K562 (cell line): ENCODE data around the gene GIT2. TPM values are rescaled to one million over a fixed set of nuclear protein-coding genes. Genes with fewer than 3 reads are reported as not detected.

Experiments used
- ATAC-seq: fragments of 200-7000 bp; cut with Tn5 transposase; 3 replicates; pipeline ENCODE4 v1.9.1; 2020; ENCODE audit warnings: moderate library complexity
- BruUV-seq: library from RNA; stranded (reverse); fragments of 400-500 nt; replicated peaks from 2 replicates; lab custom pipeline; 2021; lab: Mats Ljungman, UMichigan
- CTCF ChIA-PET: fragments of 300-600 bp; formaldehyde crosslinking; extraction: SDS; loops from one replicate; lab custom pipeline; 2021; ENCODE audit warnings: low intra/inter-chr PET ratio; lab: Yijun Ruan, JAX
- POLR2A ChIA-PET: fragments of 300-600, 350-650 bp; sonication (Branson Sonifier 250); formaldehyde crosslinking; extraction: SDS; loops from one replicate; lab custom pipeline; 2021; ENCODE audit warnings: antibody characterized with exemption, inconsistent platforms; lab: Yijun Ruan, JAX
- DNase-seq, 4 experiments: peaks; one replicate each; pipeline versions ENCODE4 v3.0.0 to v3.0.0-alpha.2; 2011 to 2018; ENCODE audit warnings: low spot score in 3 of 4, mixed read lengths in 3 of 4; ENCODE audit errors: extremely low read depth in 1 of 4
- FAIRE-seq: peaks from 2 replicates; lab custom pipeline; 2011; peaks lifted over from hg19 to GRCh38; lab: Jason Lieb, UNC
- H2AFZ ChIP-seq: 2 replicates; pipeline ENCODE4 v1.6.0; 2011; ENCODE audit warnings: low read depth, low read length, control low read depth, inconsistent platforms
- H3K27ac ChIP-seq: fragments of 200-600 bp; 3 replicates; pipeline ENCODE4 v1.8.0; 2011; ENCODE audit warnings: low read depth, mild to moderate bottlenecking, control low read depth, inconsistent platforms, low read length, moderate library complexity, mixed read lengths; ENCODE audit errors: extremely low read depth
- H3K27me3 ChIP-seq, 2 experiments: fragments of 300-600 bp in 1 of 2; 2 replicates in 1 of 2; 3 replicates in 1 of 2; pipeline versions ENCODE4 v1.6.0 to v1.8.0; 2011; ENCODE audit warnings: inconsistent platforms in 2 of 2, low read length in 2 of 2, mild to moderate bottlenecking in 1 of 2, mixed read lengths in 1 of 2, moderate library complexity in 1 of 2; ENCODE audit not compliant: control insufficient read depth in 2 of 2, insufficient read depth in 2 of 2
- H3K36me3 ChIP-seq: fragments of 300-600 bp; 3 replicates; pipeline ENCODE4 v1.8.0; 2011; ENCODE audit warnings: mild to moderate bottlenecking, low read length, inconsistent platforms; ENCODE audit not compliant: control insufficient read depth, insufficient read depth
- H3K4me1 ChIP-seq, 2 experiments: fragments of 200-600 bp in 1 of 2; replicated peaks in 1 of 2; 2 replicates in 1 of 2; 3 replicates in 1 of 2; pipeline versions ENCODE4 v1.5.1 to v1.8.0; 2011; ENCODE audit warnings: inconsistent platforms in 2 of 2, low read length in 2 of 2, mild to moderate bottlenecking in 1 of 2, mixed read lengths in 1 of 2, moderate library complexity in 1 of 2; ENCODE audit not compliant: control insufficient read depth in 2 of 2, insufficient read depth in 2 of 2
- H3K4me2 ChIP-seq: 2 replicates; pipeline ENCODE4 v1.6.1; 2011; ENCODE audit warnings: low read length, control low read depth, inconsistent platforms, mixed read lengths; ENCODE audit not compliant: insufficient read depth
- H3K4me3 ChIP-seq: fragments of 200-600 bp; sonication (generic), shearing (Covaris generic); 2 replicates; pipeline ENCODE4 v1.5.1; 2016; ENCODE audit warnings: control low read depth, inconsistent platforms
- H3K79me2 ChIP-seq: fragments of 200-600 bp; 3 replicates; pipeline ENCODE4 v1.8.0; 2011; ENCODE audit warnings: low read length, inconsistent platforms; ENCODE audit not compliant: control insufficient read depth, insufficient read depth
- H3K9ac ChIP-seq, 2 experiments: 2 replicates each; pipeline versions ENCODE4 v1.6.0 to v1.6.1; 2011; ENCODE audit warnings: low read depth in 2 of 2, low read length in 2 of 2, control low read depth in 1 of 2, inconsistent platforms in 1 of 2, mild to moderate bottlenecking in 1 of 2, mixed read lengths in 1 of 2; ENCODE audit not compliant: insufficient read depth in 1 of 2
- H3K9me1 ChIP-seq: one replicate; pipeline ENCODE4 v1.6.0; 2011; ENCODE audit warnings: inconsistent platforms, mild to moderate bottlenecking, low read length, moderate library complexity; ENCODE audit not compliant: control insufficient read depth, insufficient read depth
- H3K9me3 ChIP-seq: replicated peaks from 2 replicates; pipeline ENCODE4 v1.5.1; 2011; ENCODE audit warnings: low read depth, low read length, inconsistent platforms; ENCODE audit not compliant: control insufficient read depth, insufficient read depth
- H4K20me1 ChIP-seq: replicated peaks from 2 replicates; pipeline ENCODE4 v1.6.1; 2011; ENCODE audit warnings: low read length, inconsistent platforms, mixed read lengths; ENCODE audit not compliant: control insufficient read depth, insufficient read depth
- L3MBTL2 ChIP-seq: fragments of 450-650 bp; IDR thresholded peaks from 2 replicates; pipeline ENCODE4 v1.6.1; 2016; ENCODE audit warnings: mild to moderate bottlenecking, moderate library complexity
- ZNF3 ChIP-seq: fragments of 250-450 bp; sonication (Bioruptor Pico); IDR thresholded peaks from 2 replicates; pipeline ENCODE4 v1.5.0; 2021; ENCODE audit warnings: mild to moderate bottlenecking, moderate library complexity
- ZNF785 ChIP-seq: fragments of 250-450 bp; sonication (Bioruptor Pico); IDR thresholded peaks from 2 replicates; pipeline ENCODE4 v1.4.0; 2020; ENCODE audit warnings: mild to moderate bottlenecking
- whole genome bisulfite sequencing: fragments of 100-300 bp; shearing (Covaris generic); methylation state at CpG from one replicate; pipeline ENCODE4 v1.1.6; 2016; ENCODE audit warnings: low coverage, mixed read lengths; ENCODE audit not compliant: insufficient coverage; ENCODE audit errors: missing lambda C conversion rate; 5-methylcytosine and 5-hydroxymethylcytosine counted together
- in situ Hi-C: fragments of 300-500 bp; cut with MboI; formaldehyde crosslinking; loops from 4 replicates; pipeline ENCODE4 v1.15.0; 2018; ENCODE audit warnings: inconsistent platforms, mixed read lengths
- intact Hi-C: fragments of 100-400 bp; cut with micrococcal nuclease; formaldehyde crosslinking; loops from 2 replicates; pipeline ENCODE4 v1.14.2; 2022
- polyA plus RNA-seq, 8 experiments: library from polyadenylated mRNA; depleted of rRNA in 4 of 8; stranded (reverse) in 5 of 8; unstranded in 3 of 8; fragments of >200 nt; fragmentation: Nextera tagmentation in 2 of 8; fragmentation: Illumina TruSeq in 1 of 8; extraction: Ambion mirVana in 2 of 8; extraction: Trizol in 1 of 8; gene quantifications; 2 replicates each; pipeline versions ENCODE4 v1.2.1 to v1.2.3, GENCODE V29; 2011 to 2014; ENCODE audit warnings: inconsistent platforms in 1 of 8, missing spikeins in 1 of 8
- total RNA-seq, 7 experiments: library from RNA; depleted of rRNA in 6 of 7; stranded (reverse); fragments of >200 nt in 6 of 7; fragmentation: Illumina TruSeq in 2 of 7; extraction: Trizol in 2 of 7; gene quantifications; 2 replicates each; pipeline versions ENCODE4 v1.2.1 to v1.2.3, GENCODE V29; 2011 to 2021; ENCODE audit warnings: low replicate concordance in 1 of 7
- TF ChIP-seq, protein P1 (sequence below): fragments of 450-650 bp; formaldehyde crosslinking; IDR thresholded peaks from 2 replicates; pipeline ENCODE4 v1.4.0; 2020; ENCODE audit warnings: mild to moderate bottlenecking, moderate library complexity
- TF ChIP-seq, protein P2 (sequence below), 2 experiments: fragments of 450-650 bp in 1 of 2; sonication (generic) in 1 of 2; formaldehyde crosslinking in 1 of 2; IDR thresholded peaks; 2 replicates each; pipeline versions ENCODE4 v1.7.1 to v1.9.0; 2016 to 2022; ENCODE audit warnings: inconsistent platforms in 1 of 2, mild to moderate bottlenecking in 1 of 2, missing genetic modification reagents in 1 of 2

Gene GIT2
- total and polyA plus RNA-seq, 9 of the 15 experiments (the other 6 are each of a cell fraction or from before 2014, with no cell fraction given), result 4.0 to 30.4 (median 23.5) TPM

DNA sequence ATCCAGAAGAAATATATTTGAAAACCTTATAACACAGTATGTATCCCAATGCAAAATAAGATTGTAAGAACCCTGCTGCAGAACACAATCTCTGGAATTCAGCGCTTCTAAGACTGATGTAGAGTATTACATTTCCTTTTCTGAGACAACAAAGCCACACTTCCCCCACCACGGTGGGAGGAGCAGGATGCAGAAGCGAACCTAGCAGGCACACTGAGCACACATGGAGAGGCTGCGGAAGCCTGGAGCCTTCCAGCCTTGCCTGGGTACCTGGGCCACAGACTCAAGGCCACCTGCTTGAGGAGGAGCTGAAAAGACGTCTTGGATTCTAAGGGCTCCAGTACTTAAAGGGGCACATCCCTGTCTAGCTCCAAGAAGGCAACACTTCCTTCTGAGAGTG, 49.7 kb downstream of the GIT2 start:
- in situ Hi-C loops, result no loop called here
- 69% methylated on average over 5 of the region's 5 CpGs for whole genome bisulfite sequencing
- ChIA-PET CTCF (no interaction called here), POLR2A (no interaction called here)
- no peak overlapping the region for H3K9ac ChIP-seq
- no peaks in the 10 kb centered on the region for H3K27me3 ChIP-seq
- TF ChIP-seq ZNF785 (CRISPR knock-in tag), result no peak
- TF ChIP-seq, protein P1, sequence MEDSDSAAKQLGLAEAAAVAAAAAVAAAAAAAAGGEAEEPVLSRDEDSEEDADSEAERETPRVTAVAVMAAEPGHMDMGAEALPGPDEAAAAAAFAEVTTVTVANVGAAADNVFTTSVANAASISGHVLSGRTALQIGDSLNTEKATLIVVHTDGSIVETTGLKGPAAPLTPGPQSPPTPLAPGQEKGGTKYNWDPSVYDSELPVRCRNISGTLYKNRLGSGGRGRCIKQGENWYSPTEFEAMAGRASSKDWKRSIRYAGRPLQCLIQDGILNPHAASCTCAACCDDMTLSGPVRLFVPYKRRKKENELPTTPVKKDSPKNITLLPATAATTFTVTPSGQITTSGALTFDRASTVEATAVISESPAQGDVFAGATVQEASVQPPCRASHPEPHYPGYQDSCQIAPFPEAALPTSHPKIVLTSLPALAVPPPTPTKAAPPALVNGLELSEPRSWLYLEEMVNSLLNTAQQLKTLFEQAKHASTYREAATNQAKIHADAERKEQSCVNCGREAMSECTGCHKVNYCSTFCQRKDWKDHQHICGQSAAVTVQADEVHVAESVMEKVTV (CRISPR knock-in tag), result no peak
- no peak for TF ChIP-seq L3MBTL2
- no peak for TF ChIP-seq ZNF3 (CRISPR knock-in tag)
- TF ChIP-seq, protein P2, sequence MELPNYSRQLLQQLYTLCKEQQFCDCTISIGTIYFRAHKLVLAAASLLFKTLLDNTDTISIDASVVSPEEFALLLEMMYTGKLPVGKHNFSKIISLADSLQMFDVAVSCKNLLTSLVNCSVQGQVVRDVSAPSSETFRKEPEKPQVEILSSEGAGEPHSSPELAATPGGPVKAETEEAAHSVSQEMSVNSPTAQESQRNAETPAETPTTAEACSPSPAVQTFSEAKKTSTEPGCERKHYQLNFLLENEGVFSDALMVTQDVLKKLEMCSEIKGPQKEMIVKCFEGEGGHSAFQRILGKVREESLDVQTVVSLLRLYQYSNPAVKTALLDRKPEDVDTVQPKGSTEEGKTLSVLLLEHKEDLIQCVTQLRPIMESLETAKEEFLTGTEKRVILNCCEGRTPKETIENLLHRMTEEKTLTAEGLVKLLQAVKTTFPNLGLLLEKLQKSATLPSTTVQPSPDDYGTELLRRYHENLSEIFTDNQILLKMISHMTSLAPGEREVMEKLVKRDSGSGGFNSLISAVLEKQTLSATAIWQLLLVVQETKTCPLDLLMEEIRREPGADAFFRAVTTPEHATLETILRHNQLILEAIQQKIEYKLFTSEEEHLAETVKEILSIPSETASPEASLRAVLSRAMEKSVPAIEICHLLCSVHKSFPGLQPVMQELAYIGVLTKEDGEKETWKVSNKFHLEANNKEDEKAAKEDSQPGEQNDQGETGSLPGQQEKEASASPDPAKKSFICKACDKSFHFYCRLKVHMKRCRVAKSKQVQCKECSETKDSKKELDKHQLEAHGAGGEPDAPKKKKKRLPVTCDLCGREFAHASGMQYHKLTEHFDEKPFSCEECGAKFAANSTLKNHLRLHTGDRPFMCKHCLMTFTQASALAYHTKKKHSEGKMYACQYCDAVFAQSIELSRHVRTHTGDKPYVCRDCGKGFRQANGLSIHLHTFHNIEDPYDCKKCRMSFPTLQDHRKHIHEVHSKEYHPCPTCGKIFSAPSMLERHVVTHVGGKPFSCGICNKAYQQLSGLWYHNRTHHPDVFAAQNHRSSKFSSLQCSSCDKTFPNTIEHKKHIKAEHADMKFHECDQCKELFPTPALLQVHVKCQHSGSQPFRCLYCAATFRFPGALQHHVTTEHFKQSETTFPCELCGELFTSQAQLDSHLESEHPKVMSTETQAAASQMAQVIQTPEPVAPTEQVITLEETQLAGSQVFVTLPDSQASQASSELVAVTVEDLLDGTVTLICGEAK (IDR thresholded peaks at IDR 0.05), result no peak
- TF ChIP-seq, protein P2 (CRISPR knock-in tag; IDR thresholded peaks at IDR 0.05), result no peak
- no peaks in the 10 kb centered on the region for H4K20me1 ChIP-seq
- H3K79me2 ChIP-seq, result no peaks in the 10 kb centered on the region
- H3K4me1 ChIP-seq, result no peaks in the 10 kb centered on the region; a peak in 1 of 5 replicates
- H3K4me2 ChIP-seq, result no peak overlapping the region
- peaks cover 55% of the 10 kb centered on the region for H3K36me3 ChIP-seq
- no peak overlapping the region for H2AFZ ChIP-seq
- DNase-seq, result no peak
- no peaks in the 10 kb centered on the region for H3K9me1 ChIP-seq
- no TSS peak for BruUV-seq
- no peak overlapping the region for H3K27ac ChIP-seq
- no peaks in the 10 kb centered on the region for H3K9me3 ChIP-seq
- FAIRE-seq, result no peak
- intact Hi-C loops, result no loop called here
- H3K4me3 ChIP-seq, result no peak overlapping the region
- no peak for ATAC-seq
